GM19238 (cell line): ENCODE results near the gene CEP250.
"Not testable (repeated sequence)": the region's sequence is repeated elsewhere in the genome, so short reads cannot be mapped to it uniquely, and the experiment has no call there.

Source experiments
- DNase-seq: peaks from one replicate; pipeline ENCODE4 v3.0.0; 2011; ENCODE audit warnings: low spot score; ENCODE audit not compliant: insufficient read length

Gene CEP250

DNA sequence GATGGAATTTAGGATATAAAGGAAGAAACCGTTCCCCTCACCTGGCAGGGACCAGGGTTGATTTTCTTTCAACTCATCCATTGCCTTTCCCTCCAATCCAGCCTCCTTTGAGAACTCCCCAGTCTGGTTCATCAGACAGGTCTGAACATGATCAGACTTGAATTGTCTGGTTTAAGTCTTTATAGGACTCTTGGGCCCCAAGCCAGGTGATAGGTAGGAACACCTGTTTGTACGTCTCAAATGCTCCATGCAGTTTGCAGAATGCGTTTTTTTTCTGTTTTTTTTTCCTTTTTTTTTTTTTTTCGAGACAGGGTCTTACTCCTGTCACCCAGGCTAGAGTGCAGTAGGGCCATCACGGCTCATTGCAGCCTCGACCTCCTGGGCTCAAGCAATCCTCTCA is 4.1 kb upstream of the CEP250 start:
- no peak for DNase-seq

GRCh38 chr20:35453647-35454046 is 1.8 kb upstream of the CEP250 start:
- no peak for DNase-seq

GRCh38 chr20:35456700-35457099 is 1.3 kb downstream of the CEP250 start:
- DNase-seq = not testable (repeated sequence)

GRCh38 chr20:35457539-35457938 is 2.1 kb downstream of the CEP250 start:
- DNase-seq = not testable (repeated sequence)

DNA sequence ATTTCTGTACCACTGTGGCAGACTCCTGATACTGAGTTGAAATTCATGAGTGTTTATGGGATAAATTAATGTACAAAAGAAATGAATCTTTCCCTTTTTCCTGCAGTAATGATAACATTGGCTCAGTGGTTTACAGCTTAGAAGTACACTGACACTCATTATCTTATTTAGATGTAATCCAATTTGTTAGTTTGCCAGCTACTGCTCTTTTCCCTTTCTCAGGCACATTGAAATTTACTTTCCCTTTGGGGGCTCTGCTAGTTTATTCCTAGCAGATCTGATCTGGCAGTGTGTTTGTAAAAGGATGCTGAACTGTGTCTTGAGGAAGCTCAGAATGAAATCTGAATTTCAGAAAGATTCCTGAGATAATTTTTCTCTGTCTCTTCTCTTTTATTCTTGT is 3.0 kb downstream of the CEP250 start:
- no peak for DNase-seq

GRCh38 chr20:35461620-35462019 is 6.2 kb downstream of the CEP250 start:
- no peak for DNase-seq

- DNase-seq = no peak
Measured at GRCh38 chr20:35462351-35462750, 7.0 kb downstream of the CEP250 start.

DNA sequence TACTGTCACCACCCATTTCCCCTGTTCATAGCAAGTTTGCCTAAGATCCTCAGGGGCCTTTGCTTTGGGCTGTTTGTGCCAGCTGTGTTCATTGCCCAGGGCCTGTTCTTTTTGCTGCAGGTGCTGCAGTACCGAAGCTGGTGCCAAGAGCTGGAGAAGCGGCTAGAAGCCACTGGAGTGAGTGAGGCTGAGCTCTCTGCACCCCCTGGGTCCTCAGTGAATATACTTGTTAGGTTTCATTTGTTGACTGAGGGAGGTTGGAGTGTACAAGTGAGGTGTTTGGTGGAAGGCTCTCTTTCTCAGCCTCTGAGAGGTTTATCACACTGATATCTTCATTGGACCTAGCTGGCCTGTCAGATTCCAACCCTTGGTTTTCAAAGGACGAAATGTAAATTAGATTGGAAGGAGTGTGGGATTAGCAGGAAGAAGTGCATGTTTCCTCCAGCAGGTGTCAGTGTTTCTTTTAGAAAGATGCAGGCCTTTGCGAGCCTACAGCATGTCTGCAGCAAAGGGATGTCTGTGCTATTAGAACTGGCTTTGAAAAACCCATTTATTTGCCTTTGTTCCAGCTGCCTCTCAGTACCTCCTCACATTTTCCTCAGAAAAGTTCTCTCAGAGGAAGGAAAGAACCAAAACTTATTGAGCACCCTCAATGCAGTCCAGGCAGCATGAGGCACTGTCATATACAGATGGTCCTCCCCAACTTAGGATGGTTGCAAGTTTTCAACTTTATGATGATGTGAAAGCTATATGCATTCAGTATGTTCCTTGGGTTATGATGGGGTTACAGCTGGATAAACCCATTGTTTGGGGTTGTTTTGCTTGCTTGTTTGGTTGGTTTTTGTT is 8.3 kb downstream of the CEP250 start:
- DNase-seq = peak; percentile 40

DNA sequence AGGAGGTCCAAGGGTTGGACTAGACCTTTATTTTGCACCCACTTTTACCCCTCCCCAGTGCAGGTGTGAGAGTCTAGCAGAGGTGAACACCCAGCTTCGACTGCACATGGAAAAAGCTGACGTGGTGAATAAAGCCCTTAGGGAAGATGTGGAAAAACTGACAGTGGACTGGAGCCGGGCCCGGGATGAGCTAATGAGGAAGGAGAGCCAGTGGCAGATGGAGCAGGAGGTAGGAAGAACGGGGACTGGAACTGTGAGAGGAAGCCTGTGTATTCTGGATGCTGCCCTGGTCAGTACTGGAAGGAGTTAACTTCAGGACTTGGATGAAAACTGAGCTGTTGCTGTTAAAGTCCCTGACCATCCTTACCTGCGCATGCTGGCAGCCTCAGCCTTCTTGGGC is 10.6 kb downstream of the CEP250 start:
- DNase-seq = no peak

DNA sequence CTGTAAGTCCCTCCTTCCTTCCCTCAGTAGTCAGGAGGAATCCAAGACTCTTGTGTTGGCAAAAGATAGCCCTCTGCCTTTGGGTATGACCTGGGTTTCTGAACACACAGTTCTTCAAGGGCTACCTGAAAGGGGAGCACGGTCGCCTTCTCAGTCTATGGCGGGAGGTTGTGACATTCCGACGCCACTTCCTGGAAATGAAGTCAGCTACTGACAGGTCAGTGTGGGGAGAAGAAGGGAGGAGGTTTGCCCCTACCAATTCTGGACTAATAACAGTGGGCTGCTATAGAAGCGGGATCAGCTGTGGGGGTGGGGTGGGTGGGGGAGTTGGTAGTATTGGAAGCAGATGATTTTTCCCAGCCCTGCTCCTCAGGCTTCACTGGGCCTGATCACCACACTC is 11.5 kb downstream of the CEP250 start:
- DNase-seq = no peak

- no peak for DNase-seq
Measured at GRCh38 chr20:35467339-35468224, 12.2 kb downstream of the CEP250 start.

DNA sequence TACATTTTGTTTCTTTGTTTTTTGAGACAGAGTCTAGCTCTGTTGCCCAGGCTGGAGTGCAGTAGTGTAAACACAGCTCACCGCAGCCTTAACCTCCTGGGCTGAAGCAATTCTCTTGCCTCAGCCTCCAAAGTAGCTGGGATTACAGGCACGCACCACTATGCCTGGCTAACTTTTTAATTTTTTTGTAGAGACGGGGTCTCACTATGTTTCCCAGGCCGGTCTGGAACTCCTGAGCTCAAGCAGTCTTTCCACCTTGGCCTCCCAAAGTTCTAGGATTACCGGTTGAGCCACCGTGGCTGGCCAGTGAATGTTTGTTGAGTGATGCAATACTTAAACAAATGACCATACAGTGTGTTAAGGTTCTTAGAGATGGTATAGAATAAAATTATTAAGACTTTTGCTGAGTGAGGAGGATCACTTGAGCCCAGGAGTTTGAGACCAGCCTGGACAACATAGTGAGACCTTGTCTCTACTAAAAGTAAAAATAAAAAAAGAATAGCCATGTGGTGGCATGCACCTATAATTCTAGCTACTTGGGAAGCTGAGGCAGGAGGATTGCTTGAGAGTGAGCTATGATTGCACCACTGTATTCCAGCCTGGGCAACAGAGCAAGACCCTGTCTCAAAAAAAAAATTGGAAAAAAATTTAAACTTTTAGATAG is 13.4 kb downstream of the CEP250 start:
- DNase-seq = no peak

DNA sequence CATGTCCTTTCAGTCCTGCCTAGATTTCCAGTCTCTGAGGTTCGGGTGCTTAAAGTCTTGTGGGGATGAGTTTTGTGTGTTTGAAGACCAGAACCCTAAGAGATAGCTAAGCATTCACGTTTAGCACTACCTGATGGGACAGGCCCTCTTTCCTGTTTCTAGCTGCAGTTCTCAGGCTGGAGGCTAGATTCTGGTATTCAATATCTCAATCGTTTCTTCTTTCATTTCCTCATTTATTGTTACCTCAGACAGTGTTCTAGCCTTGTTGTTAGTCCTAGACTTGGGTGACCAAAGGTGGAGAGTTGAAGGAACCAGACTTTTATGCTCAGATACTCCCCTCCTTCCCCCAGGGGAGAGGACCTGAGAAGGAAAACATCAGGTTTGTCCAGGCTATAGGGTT is 16.8 kb downstream of the CEP250 start:
- DNase-seq = no peak

GRCh38 chr20:35473684-35474083 is 18.3 kb downstream of the CEP250 start:
- DNase-seq = no peak

DNA sequence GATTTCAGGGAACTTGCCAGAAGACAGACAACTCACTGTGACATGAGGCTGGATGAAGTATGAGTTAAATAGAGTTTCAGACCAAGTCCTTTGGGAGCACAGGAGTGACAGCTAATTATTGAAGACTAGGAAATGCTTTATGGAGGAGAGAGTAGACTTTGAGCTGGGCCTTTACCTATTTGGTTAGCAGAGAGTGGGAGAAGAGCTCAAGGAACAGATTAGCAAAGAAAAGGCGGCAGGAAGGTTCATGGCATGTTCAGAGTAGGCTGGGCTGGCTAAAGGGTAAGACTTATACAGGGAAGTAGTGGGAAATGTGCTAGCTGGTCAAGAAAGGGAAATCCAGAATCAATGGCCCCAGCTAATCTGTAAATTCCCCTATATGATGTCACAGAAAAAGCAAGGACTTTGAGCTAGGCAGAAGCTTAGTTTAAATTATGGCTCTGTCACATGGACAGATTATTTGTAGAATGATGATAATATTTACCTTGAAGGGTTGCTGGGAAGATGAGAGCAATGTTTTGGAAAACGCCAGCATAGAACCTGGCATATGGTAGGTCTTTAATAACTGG is 19.0 kb downstream of the CEP250 start:
- DNase-seq = no peak

DNA sequence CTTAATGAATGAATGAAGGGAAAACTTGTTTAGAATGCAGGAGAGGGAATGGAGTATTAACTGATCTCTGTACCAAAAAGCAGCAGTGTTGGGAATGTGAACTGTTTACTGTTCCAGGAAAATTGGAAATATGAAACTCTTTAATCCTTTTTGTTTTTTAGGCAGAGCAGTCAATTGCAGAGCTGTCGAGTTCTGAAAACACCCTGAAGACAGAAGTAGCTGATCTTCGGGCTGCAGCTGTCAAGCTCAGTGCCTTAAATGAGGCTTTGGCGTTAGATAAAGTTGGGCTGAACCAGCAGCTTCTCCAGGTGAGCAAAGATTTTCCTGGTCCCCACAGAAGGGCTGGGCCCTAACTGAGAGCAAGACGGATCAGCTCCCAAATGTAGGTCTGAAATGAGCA is 20.9 kb downstream of the CEP250 start:
- DNase-seq = no peak

DNA sequence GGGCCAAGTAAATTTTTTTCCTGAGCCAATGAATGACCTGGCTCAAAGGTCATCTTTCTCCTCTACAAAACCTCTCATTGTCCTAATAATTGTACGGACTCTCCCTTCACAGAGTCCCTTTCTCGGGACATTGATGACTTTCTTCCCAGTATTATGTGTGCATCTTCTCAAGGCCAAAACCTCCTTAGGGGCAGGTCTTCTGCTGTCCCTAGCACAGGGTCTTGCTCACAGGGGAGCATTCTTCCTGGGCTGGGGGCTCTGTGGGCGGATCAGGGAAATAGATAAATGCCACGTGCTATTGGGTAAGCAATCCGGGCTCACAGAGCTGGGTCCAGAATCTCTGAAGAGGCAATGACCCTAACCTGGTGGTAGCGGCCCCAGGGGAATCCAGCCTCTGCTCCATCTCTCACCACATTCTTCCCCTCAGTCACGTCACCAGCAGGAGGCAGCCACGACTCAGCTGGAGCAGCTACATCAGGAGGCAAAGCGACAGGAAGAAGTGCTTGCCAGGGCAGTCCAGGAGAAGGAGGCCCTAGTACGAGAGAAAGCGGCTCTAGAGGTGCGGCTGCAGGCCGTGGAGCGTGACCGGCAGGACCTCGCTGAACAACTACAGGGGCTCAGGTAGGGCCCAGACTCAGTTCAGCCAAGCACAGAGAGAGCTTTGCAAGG is 23.5 kb downstream of the CEP250 start:
- DNase-seq = no peak

GRCh38 chr20:35479798-35480197 is 24.4 kb downstream of the CEP250 start:
- DNase-seq = no peak

GRCh38 chr20:35487479-35487878 is 32.1 kb downstream of the CEP250 start:
- DNase-seq = no peak

DNA sequence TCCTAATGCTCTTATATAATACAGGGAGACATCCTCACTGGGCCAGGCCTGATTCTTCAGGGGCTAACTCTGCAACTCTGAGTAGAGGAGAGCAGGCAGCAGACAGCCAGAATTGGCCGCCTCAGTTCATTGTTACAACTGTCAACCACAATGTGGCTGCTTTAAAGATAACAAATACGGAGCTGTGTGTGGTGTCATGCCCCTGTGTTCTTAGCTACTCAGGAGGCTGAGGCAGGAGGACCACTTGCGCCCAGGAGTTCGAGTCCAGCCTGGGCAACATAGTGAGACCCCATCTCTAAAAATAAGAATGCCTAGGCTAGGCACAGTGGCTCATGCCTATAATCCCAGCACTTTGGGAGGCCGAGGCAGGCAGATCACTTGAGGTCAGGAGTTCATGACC is 34.3 kb downstream of the CEP250 start:
- DNase-seq = no peak

- DNase-seq = peak; percentile 81
Measured at GRCh38 chr20:35490736-35491181, 35.4 kb downstream of the CEP250 start.
